HG02763 (cell line): Measurements from ENCODE around the gene MZF1.

Experiments
- ATAC-seq: cut with Tn5 transposase; IDR thresholded peaks from one replicate; pipeline ENCODE4 v1.9.1; 2021; ENCODE audit warnings: mild to moderate bottlenecking, moderate library complexity; ENCODE audit not compliant: unreplicated experiment

The MZF1 gene

GRCh38 chr19:58570770-58571574 lies 2.2 kb downstream of the MZF1 start:
- ATAC-seq = no peak

- ATAC-seq = no peak
These were observed 3.0 kb downstream of the MZF1 start for GRCh38 chr19:58569943-58570670.

GRCh38 chr19:58569191-58569942 lies 3.8 kb downstream of the MZF1 start:
- ATAC-seq = no peak

- ATAC-seq = no peak
These were observed 4.5 kb downstream of the MZF1 start for GRCh38 chr19:58568453-58569130.

GRCh38 chr19:58566989-58567388 lies 6.1 kb downstream of the MZF1 start:
- no peak for ATAC-seq

- no peak for ATAC-seq
These were observed 9.3 kb downstream of the MZF1 start for GRCh38 chr19:58563823-58564222.

- ATAC-seq = no peak
These were observed 10.0 kb downstream of the MZF1 start for GRCh38 chr19:58563034-58563573.

GRCh38 chr19:58562122-58563033 lies 10.8 kb downstream of the MZF1 start:
- no peak for ATAC-seq

GRCh38 chr19:58561373-58562121 lies 11.6 kb downstream of the MZF1 start:
- no peak for ATAC-seq

GRCh38 chr19:58560921-58561320 lies 12.2 kb downstream of the MZF1 start:
- ATAC-seq = no peak

GRCh38 chr19:58560007-58560887 lies 12.9 kb downstream of the MZF1 start:
- ATAC-seq = no peak

- ATAC-seq = peak; percentile 24
These were observed 13.7 kb downstream of the MZF1 start for GRCh38 chr19:58559275-58560006.

GRCh38 chr19:58558623-58559274 lies 14.4 kb downstream of the MZF1 start:
- peak; percentile 50 for ATAC-seq

- peak; percentile 0 for ATAC-seq
These were observed 15.0 kb downstream of the MZF1 start, which contains the start of gene UBE2M for GRCh38 chr19:58558066-58558622. UBE2M (minus strand) TSS chr19:58558611; CDS start chr19:58558381, 230 bp downstream.

GRCh38 chr19:58557221-58558065 lies 15.7 kb downstream of the MZF1 start:
- no peak for ATAC-seq
